Measurements from ENCODE around the gene TMEM107. TPM values are rescaled to one million over a fixed set of nuclear protein-coding genes. Genes with fewer than 3 reads are reported as not detected.

Gene TMEM107
- total RNA-seq, 1 donor from 2014 or later, result 1.6 TPM

GRCh38 chr17:8187517-8188262 is 11.5 kb upstream of the TMEM107 start:
- DNase-seq (ENCODE audit: low spot score in 2 of 2), result peak; percentile 62 to 97
- Histone ChIP-seq H3K4me3 (peak overlapping the region; percentile 75 to 81), H3K4me1 (peaks cover 14 to 28% of the 10 kb centered on the region in 2 donors), H3K27me3 (no peaks in the 10 kb centered on the region), H3K36me3 (no peaks in the 10 kb centered on the region), H3K9me3 (no peaks in the 10 kb centered on the region), H3K27ac (peak overlapping the region; percentile 96 to 97)
- intact Hi-C loops (cut with DNase I), result loop anchor here (1.0 to 5.0 kb wide), 4 partner anchors 25 to 110 kb away; partner anchors contain the start of genes SLC25A35 and VAMP2
- no peak for TF ChIP-seq CTCF (IDR thresholded peaks at IDR 0.05)

GRCh38 chr17:8186787-8187516 is 10.8 kb upstream of the TMEM107 start:
- intact Hi-C loops (cut with DNase I), result loop anchor here (1.0 to 5.0 kb wide), 6 partner anchors 24 to 110 kb away; partner anchors contain the start of genes SLC25A35 and VAMP2
- TF ChIP-seq CTCF (IDR thresholded peaks at IDR 0.05), result peak in 1 of 3 experiments; percentile 46
- peak; percentile 83 to 97 for DNase-seq (ENCODE audit: low spot score in 2 of 2)
- Histone ChIP-seq H3K9me3 (no peaks in the 10 kb centered on the region), H3K4me3 (peak overlapping the region; percentile 70 to 75), H3K27me3 (no peaks in the 10 kb centered on the region), H3K4me1 (peaks cover 14 to 28% of the 10 kb centered on the region in 2 donors), H3K36me3 (no peaks in the 10 kb centered on the region), H3K27ac (peak overlapping the region; percentile 88 to 96)

GRCh38 chr17:8186446-8186786 is 10.2 kb upstream of the TMEM107 start:
- peak overlapping the region; percentile 88 to 96 for H3K27ac ChIP-seq
- peak overlapping the region; percentile 70 to 75 for H3K4me3 ChIP-seq
- no peaks in the 10 kb centered on the region for H3K9me3 ChIP-seq
- H3K27me3 ChIP-seq, result no peaks in the 10 kb centered on the region
- peaks cover 14 to 24% of the 10 kb centered on the region in 2 donors for H3K4me1 ChIP-seq
- DNase-seq (ENCODE audit: low spot score in 2 of 2), result no peak
- no peaks in the 10 kb centered on the region for H3K36me3 ChIP-seq
- intact Hi-C loops (cut with DNase I), result loop anchor here (1.0 to 5.0 kb wide), 4 partner anchors 24 to 111 kb away; partner anchors contain the start of genes SLC25A35 and VAMP2
- TF ChIP-seq CTCF (IDR thresholded peaks at IDR 0.05), result peak in 2 of 3 experiments; percentile 29 to 37

- Histone ChIP-seq H3K9me3 (no peaks in the 10 kb centered on the region), H3K4me3 (peak overlapping the region; percentile 70 to 75), H3K4me1 (peaks cover 14 to 21% of the 10 kb centered on the region in 2 donors), H3K27ac (peak overlapping the region; percentile 88 to 96), H3K36me3 (no peaks in the 10 kb centered on the region), H3K27me3 (no peaks in the 10 kb centered on the region)
- TF ChIP-seq CTCF (IDR thresholded peaks at IDR 0.05), result no peak
- peak; percentile 63 to 96 for DNase-seq (ENCODE audit: low spot score in 2 of 2)
- intact Hi-C loops (cut with DNase I), result loop anchor here (1.0 to 5.0 kb wide), 4 partner anchors 23 to 111 kb away; partner anchors contain the start of genes SLC25A35 and VAMP2
Observed at GRCh38 chr17:8185582-8186445, 9.6 kb upstream of the TMEM107 start.

Measured in ascending aorta (tissue), 2 donors.